GM12891 (cell line): Measurements from ENCODE around the gene HSD17B3.

Experiments used
- POLR2A ChIP-seq: IDR thresholded peaks from 2 replicates; pipeline ENCODE4 v1.6.1; 2011; ENCODE audit warnings: low read depth, low read length, control low read depth
- POLR2AphosphoS5 ChIP-seq: IDR thresholded peaks from 2 replicates; pipeline ENCODE4 v1.6.1; 2011; ENCODE audit warnings: low read depth, low read length, control low read depth
- SPI1 ChIP-seq: IDR thresholded peaks from 2 replicates; pipeline ENCODE4 v1.6.1; 2011; ENCODE audit warnings: low read depth, low read length, control low read depth
- TAF1 ChIP-seq: IDR thresholded peaks from 2 replicates; pipeline ENCODE4 v1.6.1; 2011; ENCODE audit warnings: low read depth, low read length, control low read depth

- no peak for TF ChIP-seq SPI1
- TF ChIP-seq POLR2AphosphoS5 = no peak
- TF ChIP-seq POLR2A = no peak
- no peak for TF ChIP-seq TAF1
Observed at GRCh38 chr9:96331236-96331947, 29.4 kb upstream of the HSD17B3 start.
